A549 treated with ZK216348 at 1 μM for 4 hours (cell line): ENCODE measurements around the gene PCDHA8. TPM values are rescaled to one million over a fixed set of nuclear protein-coding genes. Genes with fewer than 3 reads are reported as not detected.

Source experiments
- total RNA-seq: library from RNA; stranded (reverse); fragments of 200-300 nt; extraction: Qiagen RNA extraction; gene quantifications from 5 replicates; pipeline ENCODE4 v1.2.3, GENCODE V29; 2022; ENCODE audit warnings: low read depth

PCDHA8 gene
- total RNA-seq, result 0.05 TPM in 1 of 5 replicates, not detected in the others

GRCh38 chr5:140840978-140841962 is at the start of gene PCDHA8:
TSS of gene PCDHA8 (plus strand) at chr5:140841187. CDS start at chr5:140841322, 135 bp downstream.

GRCh38 chr5:140794595-140795258 is 46.3 kb upstream of the PCDHA8 start, which contains the start of gene PCDHA2:
TSS of gene PCDHA2 (plus strand) at chr5:140794852.

DNA sequence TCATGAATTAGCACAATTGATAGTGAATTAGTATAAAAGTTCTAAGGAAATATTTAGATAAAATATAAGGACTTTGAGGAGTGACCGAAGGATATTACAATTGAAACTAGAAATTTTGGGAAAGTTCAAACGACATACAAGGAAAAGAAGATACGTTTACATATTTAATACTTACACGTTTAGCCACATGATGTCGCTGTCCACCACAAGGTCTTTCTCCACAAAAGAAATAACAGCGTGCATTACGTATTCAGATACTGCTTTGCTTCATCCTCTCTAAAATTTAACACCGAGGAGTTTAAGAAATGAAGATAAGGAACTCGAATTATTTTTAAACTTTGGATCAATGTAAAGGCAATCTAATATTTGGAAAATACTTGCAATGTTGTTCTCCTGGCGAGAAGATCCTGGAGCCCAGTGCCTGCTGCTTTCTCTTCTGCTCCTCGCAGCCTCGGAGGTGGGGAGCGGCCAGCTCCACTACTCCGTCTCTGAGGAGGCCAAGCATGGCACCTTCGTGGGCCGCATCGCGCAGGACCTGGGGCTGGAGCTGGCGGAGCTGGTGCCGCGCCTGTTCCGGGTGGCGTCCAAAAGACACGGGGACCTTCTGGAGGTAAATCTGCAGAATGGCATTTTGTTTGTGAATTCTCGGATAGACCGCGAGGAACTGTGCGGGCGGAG is 40.0 kb upstream of the PCDHA8 start, which contains the start of gene PCDHA3:
PCDHA3 (plus strand) TSS at position 242 of the 678 bp plus-strand sequence.

DNA sequence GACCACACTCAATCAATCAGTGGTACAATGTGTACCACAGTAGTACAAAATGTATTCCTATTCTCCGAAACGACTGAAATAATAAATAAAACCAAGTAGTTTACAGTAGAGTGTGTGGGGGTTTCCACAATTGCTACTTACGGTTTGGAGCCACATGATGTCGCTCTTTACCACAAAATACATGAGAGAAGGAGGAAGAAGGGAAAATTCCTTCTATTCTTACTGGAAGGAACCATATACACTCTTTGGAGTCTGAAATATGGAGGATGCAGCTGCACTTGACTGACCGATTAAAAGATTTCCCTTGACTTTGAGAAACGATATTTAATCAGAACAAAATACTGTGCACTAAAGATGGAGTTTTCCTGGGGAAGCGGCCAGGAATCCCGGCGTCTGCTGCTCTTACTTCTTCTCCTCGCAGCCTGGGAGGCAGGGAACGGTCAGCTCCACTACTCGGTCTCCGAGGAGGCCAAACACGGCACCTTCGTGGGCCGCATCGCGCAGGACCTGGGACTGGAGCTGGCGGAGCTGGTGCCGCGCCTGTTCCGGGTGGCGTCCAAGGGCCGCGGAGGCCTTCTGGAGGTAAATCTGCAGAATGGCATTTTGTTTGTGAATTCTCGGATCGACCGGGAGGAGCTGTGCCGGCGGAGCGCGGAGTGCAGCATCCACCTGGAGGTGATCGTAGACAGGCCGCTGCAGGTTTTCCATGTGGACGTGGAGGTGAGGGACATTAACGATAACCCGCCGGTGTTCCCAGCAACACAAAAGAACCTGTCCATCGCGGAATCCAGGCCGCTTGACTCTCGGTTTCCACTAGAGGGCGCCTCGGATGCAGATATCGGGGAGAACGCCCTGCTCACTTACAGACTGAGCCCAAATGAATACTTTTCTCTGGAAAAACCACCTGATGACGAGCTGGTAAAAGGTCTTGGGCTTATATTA is 33.9 kb upstream of the PCDHA8 start, which contains the start of gene PCDHA4:
PCDHA4 (plus strand) TSS at position 235 of the 942 bp plus-strand sequence.

GRCh38 chr5:140821375-140822280 is 19.4 kb upstream of the PCDHA8 start, which contains the start of gene PCDHA5:
TSS of gene PCDHA5 (plus strand) at chr5:140821613.

GRCh38 chr5:140827704-140828361 is 13.2 kb upstream of the PCDHA8 start, which contains the start of gene PCDHA6:
TSS of gene PCDHA6 (plus strand) at chr5:140827960. CDS start at chr5:140828092, 132 bp downstream.

DNA sequence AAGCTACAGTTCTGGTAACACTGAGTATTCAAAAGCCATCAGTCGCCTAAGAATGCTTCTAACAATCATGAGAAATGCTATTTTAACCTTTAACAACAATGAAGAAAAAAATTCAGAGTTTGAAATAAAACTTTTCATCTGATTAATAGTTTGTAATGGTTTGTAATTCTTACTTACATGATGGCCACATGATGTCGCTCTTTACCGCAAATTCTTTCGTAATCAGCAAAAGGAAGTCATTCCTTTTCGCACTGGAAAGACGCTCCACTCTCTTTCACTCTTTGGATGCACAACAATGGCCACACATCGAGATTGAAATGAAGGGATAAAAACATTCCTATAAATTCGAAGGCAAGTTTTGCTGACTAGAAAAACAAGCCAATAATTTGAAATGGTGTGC is 7.0 kb upstream of the PCDHA8 start, which contains the start of gene PCDHA7:
PCDHA7 (plus strand) TSS at position 277 of the 400 bp plus-strand sequence; CDS start at position 392, 115 bp downstream.

DNA sequence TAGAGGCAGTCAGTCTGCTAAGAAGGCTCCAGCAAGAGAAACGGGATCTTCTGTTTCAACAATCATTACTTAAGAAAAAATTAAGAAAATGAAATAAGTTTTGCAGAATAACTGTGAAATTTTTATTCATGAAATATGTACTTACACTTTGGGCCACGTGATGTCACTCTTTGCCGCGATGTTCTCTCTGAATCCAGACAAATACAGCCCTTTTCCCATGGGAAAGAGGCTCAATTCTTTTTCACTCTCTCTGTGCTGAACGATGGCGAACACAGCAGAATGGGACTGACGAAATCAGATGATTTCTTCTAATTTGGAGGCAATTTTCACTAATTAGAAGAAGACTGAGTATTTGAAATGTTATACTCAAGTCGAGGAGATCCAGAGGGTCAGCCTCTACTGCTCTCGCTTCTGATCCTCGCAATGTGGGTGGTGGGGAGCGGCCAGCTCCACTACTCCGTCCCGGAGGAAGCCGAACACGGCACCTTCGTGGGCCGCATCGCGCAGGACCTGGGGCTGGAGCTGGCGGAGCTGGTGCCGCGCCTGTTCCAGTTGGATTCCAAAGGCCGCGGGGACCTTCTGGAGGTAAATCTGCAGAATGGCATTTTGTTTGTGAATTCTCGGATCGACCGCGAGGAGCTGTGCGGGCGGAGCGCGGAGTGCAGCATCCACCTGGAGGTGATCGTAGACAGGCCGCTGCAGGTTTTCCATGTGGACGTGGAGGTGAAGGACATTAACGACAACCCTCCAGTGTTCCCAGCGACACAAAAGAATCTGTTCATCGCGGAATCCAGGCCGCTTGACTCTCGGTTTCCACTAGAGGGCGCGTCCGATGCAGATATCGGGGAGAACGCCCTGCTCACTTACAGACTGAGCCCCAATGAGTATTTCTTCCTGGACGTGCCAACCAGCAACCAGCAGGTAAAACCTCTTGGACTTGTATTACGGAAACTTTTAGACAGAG is 7.4 kb downstream of the PCDHA8 start, which contains the start of gene PCDHA9:
PCDHA9 (plus strand) TSS at position 244 of the 964 bp plus-strand sequence; CDS start at position 358, 114 bp downstream.

DNA sequence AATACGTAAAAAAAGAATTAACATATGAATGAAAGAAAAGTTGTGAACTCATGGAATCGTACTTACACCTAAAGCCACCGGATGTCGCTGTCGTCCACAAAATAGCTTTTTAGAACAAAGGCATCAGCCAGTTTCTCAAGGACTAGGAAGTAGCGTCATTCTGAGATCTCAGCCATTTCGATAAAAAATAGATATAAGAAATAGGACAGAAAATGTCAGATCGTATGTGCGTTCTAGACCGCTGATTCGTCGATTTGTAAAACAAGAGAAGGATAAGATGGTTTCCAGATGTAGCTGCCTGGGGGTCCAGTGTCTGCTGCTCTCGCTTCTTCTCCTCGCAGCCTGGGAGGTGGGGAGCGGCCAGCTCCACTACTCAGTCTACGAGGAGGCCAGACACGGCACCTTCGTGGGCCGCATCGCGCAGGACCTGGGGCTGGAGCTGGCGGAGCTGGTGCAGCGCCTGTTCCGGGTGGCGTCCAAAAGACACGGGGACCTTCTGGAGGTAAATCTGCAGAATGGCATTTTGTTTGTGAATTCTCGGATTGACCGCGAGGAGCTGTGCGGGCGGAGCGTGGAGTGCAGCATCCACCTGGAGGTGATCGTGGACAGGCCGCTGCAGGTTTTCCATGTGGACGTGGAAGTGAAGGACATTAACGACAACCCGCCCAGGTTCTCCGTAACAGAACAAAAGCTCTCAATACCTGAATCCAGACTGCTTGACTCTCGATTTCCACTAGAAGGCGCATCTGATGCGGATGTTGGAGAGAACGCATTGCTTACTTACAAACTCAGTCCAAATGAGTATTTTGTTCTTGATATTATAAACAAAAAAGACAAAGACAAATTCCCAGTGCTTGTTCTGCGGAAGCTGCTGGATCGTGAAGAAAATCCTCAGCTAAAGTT is 15.0 kb downstream of the PCDHA8 start, which contains the start of gene PCDHA10:
PCDHA10 (plus strand) TSS at position 126 of the 903 bp plus-strand sequence; CDS start at position 278, 152 bp downstream.

DNA sequence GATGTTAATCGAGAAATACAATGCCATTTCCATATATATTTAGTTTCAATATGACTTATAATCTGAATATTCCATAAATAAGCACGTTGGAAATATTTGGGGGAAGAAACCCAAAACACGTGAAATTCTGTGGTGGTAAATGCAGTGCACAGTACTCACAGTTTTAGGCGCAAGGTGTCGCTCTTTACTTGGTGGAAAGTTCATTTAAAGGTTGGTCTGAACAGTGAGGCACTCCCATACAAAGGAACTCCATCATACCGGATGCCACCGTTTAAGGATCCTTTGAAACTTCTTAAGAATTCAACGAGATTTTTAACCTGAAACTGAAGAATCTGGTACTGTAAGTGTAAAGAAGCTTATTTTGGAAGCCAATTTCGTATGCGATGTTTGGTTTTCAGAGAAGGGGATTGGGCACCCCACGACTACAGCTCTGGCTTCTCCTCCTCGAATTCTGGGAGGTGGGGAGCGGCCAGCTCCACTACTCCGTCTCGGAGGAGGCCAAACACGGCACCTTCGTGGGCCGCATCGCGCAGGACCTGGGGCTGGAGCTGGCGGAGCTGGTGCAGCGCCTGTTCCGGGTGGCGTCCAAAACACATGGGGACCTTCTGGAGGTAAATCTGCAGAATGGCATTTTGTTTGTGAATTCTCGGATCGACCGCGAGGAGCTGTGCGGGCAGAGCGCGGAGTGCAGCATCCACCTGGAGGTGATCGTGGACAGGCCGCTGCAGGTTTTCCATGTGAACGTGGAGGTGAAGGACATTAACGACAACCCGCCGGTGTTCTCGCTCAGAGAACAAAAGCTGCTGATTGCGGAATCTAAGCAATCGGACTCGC is 28.0 kb downstream of the PCDHA8 start, which contains the start of gene PCDHA11:
PCDHA11 (plus strand) TSS at position 237 of the 834 bp plus-strand sequence; CDS start at position 384, 147 bp downstream.

DNA sequence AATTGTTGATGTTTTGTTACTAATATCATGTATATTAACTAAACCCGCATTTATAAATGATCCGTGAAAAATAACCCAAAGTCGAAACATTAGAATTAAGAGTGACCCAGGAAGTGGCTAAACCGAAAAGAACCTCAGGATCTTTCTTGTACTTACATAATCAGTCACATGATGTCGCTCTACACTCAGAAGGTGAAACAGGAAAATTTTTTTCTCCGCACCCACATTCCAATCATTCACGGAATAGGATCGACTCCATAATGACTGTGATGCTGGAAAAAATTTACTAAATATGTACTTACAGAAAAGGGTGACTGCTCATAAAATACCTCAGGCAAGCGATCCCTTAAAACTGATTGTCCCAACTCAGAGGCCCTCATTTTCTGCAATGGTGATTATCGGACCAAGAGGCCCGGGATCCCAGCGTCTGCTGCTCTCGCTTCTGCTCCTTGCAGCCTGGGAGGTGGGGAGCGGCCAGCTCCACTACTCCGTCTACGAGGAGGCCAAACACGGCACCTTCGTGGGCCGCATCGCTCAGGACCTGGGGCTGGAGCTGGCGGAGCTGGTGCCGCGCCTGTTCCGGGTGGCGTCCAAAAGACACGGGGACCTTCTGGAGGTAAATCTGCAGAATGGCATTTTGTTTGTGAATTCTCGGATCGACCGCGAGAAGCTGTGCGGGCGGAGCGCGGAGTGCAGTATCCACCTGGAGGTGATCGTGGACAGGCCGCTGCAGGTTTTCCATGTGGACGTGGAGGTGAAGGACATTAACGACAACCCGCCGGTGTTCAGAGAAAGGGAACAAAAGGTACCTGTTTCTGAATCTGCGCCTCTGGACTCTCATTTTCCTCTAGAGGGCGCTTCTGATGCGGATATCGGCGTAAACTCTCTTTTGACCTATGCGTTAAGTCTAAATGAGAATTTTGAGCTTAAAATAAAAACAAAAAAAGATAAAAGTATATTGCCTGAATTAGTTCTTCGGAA is 34.4 kb downstream of the PCDHA8 start, which contains the start of gene PCDHA12:
PCDHA12 (plus strand) TSS at position 224 of the 981 bp plus-strand sequence; CDS start at position 389, 165 bp downstream.

DNA sequence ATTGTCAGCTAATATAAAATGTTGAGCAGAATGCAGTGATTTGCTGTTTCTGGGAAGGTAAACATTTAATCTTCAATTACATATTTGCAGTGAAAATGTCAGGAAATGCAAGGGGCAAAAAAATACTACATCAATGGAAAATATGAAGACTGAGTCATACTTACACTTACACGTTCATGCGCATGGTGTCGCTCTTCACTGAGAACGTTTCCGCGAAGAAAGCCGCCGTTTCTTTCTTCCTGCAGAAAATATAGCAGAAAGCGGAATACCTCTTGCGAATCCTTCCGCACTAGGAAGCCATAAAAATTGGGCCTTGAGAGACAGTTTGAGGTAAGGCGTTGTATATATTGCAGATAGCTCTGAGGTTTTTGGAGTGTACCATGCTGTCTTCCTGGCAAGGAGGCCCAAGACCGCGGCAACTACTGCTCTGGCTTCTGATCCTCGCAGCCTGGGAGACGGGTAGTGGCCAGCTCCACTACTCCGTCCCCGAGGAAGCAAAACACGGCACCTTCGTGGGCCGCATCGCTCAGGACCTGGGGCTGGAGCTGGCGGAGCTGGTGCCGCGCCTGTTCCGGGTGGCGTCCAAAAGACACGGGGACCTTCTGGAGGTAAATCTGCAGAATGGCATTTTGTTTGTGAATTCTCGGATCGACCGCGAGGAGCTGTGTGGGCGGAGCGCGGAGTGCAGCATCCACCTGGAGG is 41.1 kb downstream of the PCDHA8 start, which contains the start of gene PCDHA13:
PCDHA13 (plus strand) TSS at position 236 of the 702 bp plus-strand sequence; CDS start at position 381, 145 bp downstream.

